HG03108 (cell line): Measurements from ENCODE around the gene LHFPL6.

Experiments
- ATAC-seq: cut with Tn5 transposase; IDR thresholded peaks from one replicate; pipeline ENCODE4 v1.9.1; 2021; ENCODE audit warnings: moderate library complexity; ENCODE audit not compliant: unreplicated experiment

The LHFPL6 gene

GRCh38 chr13:39596176-39596575 lies 6.8 kb downstream of the LHFPL6 start:
- ATAC-seq = no peak

GRCh38 chr13:39590466-39591036 lies 12.4 kb downstream of the LHFPL6 start:
- no peak for ATAC-seq

- no peak for ATAC-seq
Observed at GRCh38 chr13:39588384-39588783, 14.6 kb downstream of the LHFPL6 start.

GRCh38 chr13:39587939-39588338 lies 15.1 kb downstream of the LHFPL6 start:
- no peak for ATAC-seq

GRCh38 chr13:39586958-39587605 lies 15.9 kb downstream of the LHFPL6 start:
- ATAC-seq = no peak

- no peak for ATAC-seq
Observed at GRCh38 chr13:39586151-39586550, 16.8 kb downstream of the LHFPL6 start.

GRCh38 chr13:39585219-39585618 lies 17.8 kb downstream of the LHFPL6 start:
- no peak for ATAC-seq

GRCh38 chr13:39580881-39581575 lies 22.0 kb downstream of the LHFPL6 start:
- no peak for ATAC-seq

GRCh38 chr13:39578821-39579291 lies 24.1 kb downstream of the LHFPL6 start:
- ATAC-seq = no peak

- no peak for ATAC-seq
Observed at GRCh38 chr13:39577838-39578491, 25.0 kb downstream of the LHFPL6 start.

GRCh38 chr13:39577203-39577602 lies 25.8 kb downstream of the LHFPL6 start:
- no peak for ATAC-seq

- ATAC-seq = no peak
Observed at GRCh38 chr13:39575641-39576238, 27.3 kb downstream of the LHFPL6 start.

- no peak for ATAC-seq
Observed at GRCh38 chr13:39571502-39572092, 31.4 kb downstream of the LHFPL6 start.

GRCh38 chr13:39567569-39567968 lies 35.4 kb downstream of the LHFPL6 start:
- ATAC-seq = no peak

- ATAC-seq = no peak
Observed at GRCh38 chr13:39566216-39566869, 36.6 kb downstream of the LHFPL6 start.

- ATAC-seq = no peak
Observed at GRCh38 chr13:39565036-39565949, 37.7 kb downstream of the LHFPL6 start.

- ATAC-seq = no peak
Observed at GRCh38 chr13:39563470-39563735, 39.6 kb downstream of the LHFPL6 start.

GRCh38 chr13:39561971-39562370 lies 41.0 kb downstream of the LHFPL6 start:
- ATAC-seq = no peak

GRCh38 chr13:39559847-39560246 lies 43.1 kb downstream of the LHFPL6 start:
- no peak for ATAC-seq
